GM19193 (cell line): ENCODE data around the gene STK32A.

Experiments used
- POLR2A ChIP-seq: IDR thresholded peaks from 4 replicates; pipeline ENCODE4 v1.6.1; 2011; ENCODE audit not compliant: insufficient read depth, insufficient read length; ENCODE audit errors: extremely low read depth

STK32A gene

DNA sequence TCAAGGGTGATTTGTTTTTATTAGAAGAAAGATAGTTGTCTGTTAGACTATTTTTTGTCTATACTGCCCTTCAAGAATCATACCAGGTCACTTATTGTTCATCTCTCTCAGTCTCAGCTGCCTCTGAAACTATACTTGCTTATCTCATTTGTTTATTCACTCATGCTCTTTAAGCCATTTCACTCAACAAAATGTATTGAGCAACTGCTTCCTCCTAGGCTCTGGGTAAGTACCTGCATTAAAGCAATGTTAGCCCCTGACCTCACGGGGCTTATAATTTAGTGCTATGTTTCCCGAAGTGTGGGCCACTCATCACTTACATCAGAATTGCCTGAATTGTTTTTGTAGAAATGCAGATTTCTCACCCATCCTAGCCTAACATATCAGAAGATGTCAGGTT lies 174.2 kb downstream of the STK32A start:
- TF ChIP-seq POLR2A = no peak

GRCh38 chr5:147410496-147411358 lies 175.9 kb downstream of the STK32A start:
- TF ChIP-seq POLR2A = no peak

GRCh38 chr5:147411359-147412319 lies 176.8 kb downstream of the STK32A start:
- TF ChIP-seq POLR2A = no peak

DNA sequence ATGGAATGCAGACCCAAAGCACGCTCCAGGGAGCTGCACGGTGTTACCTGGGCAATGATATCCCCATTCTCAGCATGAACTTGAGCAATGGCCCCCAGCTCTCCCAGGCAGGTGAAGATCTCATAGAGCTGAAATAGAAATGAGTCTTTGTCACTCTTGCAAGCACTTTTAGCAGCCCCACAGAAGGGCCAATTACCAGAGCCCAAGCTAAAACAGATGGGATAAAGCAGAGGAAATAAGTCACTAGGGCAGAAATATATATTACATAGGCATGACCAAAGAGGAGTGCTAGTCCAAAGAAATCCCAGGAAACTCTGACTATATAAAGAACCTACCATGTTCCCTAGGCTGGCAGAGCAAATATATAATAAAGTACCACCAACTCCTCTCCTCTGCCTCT lies 177.7 kb downstream of the STK32A start:
- TF ChIP-seq POLR2A = no peak

GRCh38 chr5:147413266-147413665 lies 178.4 kb downstream of the STK32A start:
- TF ChIP-seq POLR2A = no peak

GRCh38 chr5:147415651-147416050 lies 180.8 kb downstream of the STK32A start:
- TF ChIP-seq POLR2A = no peak

DNA sequence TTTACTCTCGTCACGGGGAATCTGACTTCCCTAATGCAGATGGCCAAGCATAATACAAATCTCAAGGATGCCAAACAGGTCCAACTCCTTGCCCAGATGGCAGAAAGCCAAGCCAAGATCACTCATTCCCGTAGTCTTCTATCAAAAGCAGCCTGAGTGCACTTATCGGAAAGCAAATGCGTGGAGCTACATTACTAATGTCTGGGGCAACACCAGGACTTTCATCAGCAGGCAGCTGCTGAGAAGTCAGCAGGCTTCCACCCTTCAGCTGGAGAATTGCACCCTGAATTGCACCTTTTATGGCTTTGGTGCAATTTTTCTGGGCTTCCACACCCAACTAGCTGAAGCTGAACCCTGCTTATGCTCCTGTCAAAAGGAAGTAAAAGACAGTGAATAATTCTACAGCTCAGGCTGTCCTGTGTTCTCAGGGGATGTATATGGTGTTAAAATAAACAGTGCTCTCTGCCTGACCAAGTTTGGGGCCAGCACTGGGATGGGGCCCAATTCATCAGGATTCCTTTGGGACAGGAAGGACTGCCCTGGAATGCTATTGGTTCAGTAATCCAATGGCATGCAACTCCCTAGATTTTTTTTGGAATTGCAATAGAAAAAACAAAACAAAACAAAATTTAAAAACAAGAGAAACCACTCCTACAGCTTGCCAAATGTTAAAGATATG lies 182.4 kb downstream of the STK32A start:
- no peak for TF ChIP-seq POLR2A

DNA sequence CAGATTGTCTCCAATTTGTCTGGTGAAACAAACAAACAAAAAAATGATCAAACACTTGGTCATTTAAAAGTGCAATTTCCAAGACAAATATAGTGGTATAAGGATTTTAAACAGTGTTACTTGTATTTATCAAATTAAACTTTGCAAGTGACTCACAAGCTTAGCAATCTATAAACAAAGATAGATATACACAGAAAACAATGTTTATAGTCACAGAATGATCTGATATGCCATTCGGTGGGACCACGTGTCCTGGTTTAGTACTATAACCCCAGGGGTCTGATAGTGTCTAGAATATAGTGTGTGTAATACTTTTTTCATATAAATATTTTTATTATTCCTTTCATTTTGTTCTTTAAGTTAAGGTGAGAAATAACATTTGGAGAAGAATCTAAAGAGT lies 183.8 kb downstream of the STK32A start:
- no peak for TF ChIP-seq POLR2A

- no peak for TF ChIP-seq POLR2A
These were observed 192.0 kb downstream of the STK32A start for GRCh38 chr5:147426640-147427327.

GRCh38 chr5:147427521-147428401 lies 192.9 kb downstream of the STK32A start:
- no peak for TF ChIP-seq POLR2A

DNA sequence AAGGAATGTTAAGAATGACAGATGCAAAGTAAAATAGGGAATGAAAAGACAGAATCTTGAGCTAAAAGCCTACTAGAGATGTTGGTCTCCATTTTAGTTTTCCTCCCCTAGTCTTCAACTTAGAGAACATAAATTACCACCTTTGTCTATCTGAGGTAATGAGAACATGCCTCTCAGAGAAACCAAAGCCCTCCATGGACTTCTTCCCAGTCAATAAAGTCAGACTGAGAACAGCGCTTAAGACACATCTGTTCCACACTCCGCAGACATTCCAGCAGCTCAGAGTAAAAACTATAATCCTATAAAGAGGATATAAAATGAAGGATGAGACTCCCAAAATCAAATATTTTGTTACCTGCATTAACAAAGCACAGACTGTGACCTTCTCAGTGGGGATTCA lies 195.8 kb downstream of the STK32A start:
- no peak for TF ChIP-seq POLR2A

GRCh38 chr5:147431586-147431985 lies 196.8 kb downstream of the STK32A start:
- no peak for TF ChIP-seq POLR2A

DNA sequence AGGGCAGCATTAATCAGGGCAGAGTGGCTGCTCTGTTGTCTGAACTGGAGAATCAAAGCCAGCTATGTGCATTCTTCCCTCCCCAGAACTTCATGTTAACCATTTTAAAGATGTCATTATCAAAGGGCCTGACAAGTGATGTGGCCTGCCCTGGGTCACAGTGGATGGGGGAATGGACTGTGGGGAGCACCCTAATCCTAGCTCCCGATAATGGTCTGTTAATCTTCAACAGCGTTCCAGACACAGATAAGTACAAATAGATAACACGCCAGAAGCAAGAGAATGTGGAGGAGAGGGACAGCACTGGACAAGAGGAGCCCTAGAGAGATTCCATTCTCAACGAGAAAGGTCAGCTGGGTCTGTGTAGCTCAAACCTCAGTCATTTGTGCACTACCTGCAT lies 197.5 kb downstream of the STK32A start:
- TF ChIP-seq POLR2A = no peak
